HS-5 (cell line): ENCODE data around the gene TMUB1.

Source experiments
- DNase-seq: peaks from one replicate; pipeline ENCODE4 v3.0.0-alpha.2; 2012; ENCODE audit warnings: low read depth

TMUB1 gene

GRCh38 chr7:151121380-151122170 lies 38.3 kb upstream of the TMUB1 start:
- no peak for DNase-seq

- no peak for DNase-seq
These were observed 37.6 kb upstream of the TMUB1 start for GRCh38 chr7:151120896-151121295.

DNA sequence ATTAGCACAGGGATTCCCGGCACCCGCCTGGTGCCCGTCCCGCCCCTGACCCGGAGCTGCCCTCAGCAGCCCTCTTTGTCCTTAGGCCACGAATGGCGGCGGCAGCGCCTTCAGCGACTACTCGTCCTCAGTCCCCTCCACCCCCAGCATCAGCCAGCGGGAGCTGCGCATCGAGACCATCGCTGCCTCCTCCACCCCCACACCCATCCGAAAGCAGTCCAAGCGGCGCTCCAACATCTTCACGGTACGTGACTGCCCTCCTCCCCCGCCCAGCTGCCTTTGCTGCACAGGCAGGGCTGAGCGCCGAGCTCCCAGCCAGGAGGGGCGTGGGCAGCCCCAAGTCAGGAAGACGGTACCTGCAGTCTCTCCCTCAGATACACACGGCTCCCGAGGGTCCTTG lies 36.6 kb upstream of the TMUB1 start:
- DNase-seq: no peak

DNA sequence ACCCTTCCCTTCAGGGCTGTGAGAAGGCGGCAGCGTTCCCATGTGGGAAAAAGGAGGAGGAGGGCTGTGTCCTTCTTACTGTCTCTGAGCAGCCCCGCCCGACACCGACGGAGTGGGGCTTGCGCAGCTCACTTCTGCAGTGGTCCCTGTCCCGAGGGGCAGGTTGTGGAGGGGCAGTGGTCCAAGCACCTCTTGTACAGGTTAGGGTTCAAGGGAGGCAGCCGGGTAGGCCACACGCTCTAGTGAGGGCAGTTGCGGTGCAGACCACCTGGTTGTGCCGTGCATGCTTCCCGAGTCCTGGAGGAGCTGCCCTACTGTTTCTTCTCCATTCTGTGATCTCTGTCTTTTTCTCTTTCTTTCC lies 35.7 kb upstream of the TMUB1 start:
- DNase-seq: no peak

GRCh38 chr7:151118108-151119054 lies 35.1 kb upstream of the TMUB1 start:
- no peak for DNase-seq

DNA sequence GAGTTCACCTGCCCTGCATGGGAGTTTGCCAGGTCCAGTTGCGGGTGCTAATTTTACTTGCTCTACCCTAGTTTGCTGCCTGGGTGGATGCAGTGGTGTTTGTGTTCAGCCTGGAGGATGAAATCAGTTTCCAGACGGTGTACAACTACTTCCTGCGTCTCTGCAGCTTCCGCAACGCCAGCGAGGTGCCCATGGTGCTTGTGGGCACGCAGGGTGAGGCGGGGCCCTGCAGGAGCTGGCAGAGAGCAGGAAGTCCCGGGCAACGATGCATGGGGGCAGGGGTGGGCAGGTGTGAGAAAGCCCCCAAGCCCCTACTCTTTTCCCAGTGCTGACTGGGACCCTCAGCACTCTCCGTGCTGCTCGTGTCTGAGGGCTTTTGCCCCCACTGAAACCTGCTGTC lies 34.3 kb upstream of the TMUB1 start:
- DNase-seq: no peak

- DNase-seq: no peak
These were observed 33.5 kb upstream of the TMUB1 start for GRCh38 chr7:151116603-151117440.

DNA sequence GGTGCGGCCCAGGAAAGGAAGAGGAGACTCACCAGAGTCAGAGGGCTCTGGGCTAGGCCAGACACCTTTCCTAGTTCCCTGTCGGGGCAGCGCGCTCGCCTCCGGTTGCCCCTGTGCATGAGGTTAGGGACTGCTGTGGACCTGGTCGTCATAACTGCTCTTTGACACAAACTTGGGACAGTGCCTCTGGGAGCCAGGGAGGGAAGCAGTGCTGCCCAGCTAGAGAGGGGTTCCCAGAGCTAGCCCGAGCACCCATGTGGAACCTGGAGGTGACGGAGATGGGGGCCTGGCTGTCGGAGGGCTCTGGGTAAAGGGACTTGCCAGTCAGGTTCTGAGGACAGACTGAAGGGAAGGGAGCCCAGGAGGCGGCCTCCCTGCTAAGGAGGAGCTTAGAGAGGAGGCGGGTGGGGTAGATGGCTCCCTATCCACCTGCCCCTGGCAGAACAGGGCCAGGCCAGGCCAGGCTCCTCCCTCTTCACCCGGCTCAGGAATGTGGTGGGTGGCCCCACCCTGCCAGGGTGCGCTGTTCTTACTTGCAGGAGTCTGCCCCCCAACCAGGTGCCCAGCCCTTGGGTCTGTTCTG lies 32.6 kb upstream of the TMUB1 start:
- no peak for DNase-seq

GRCh38 chr7:151115121-151115835 lies 32.0 kb upstream of the TMUB1 start:
- DNase-seq: no peak

- DNase-seq: no peak
These were observed 31.1 kb upstream of the TMUB1 start for GRCh38 chr7:151114151-151115090.

GRCh38 chr7:151113344-151114150 lies 30.3 kb upstream of the TMUB1 start:
- no peak for DNase-seq

DNA sequence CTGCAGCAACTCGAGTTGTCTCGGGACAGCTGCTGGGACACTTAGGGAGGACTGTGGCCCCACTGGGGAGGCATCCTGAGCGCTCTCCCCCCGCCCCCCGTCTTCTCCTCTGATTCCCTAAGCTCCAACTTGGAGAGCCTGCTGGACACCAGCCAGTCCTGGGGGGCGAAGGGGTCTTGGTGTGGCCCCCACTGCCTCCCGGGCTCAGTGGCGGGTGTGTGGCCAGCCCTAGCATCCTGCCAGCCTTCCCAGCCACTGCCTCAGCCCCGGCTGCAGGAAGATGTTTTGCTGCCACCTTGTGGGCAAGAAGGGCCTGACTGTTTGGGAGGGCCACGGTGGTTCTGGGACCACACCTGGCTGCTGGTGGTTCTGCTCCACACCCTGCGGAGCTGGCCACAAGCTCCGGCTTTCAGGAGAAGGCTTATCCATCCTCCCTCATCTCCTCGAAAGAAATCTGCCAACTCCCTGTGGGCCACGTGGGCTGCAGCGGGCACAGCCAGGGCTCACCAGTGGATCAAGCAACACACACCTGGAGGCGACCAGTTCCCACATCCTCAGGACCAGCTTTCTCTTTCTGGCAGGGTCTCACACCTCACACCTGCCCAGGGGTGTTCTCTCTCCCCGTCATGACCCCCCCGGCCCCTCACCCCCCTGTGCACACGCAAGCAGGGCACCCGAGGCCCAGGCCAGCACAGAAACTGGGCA lies 27.8 kb upstream of the TMUB1 start:
- no peak for DNase-seq

DNA sequence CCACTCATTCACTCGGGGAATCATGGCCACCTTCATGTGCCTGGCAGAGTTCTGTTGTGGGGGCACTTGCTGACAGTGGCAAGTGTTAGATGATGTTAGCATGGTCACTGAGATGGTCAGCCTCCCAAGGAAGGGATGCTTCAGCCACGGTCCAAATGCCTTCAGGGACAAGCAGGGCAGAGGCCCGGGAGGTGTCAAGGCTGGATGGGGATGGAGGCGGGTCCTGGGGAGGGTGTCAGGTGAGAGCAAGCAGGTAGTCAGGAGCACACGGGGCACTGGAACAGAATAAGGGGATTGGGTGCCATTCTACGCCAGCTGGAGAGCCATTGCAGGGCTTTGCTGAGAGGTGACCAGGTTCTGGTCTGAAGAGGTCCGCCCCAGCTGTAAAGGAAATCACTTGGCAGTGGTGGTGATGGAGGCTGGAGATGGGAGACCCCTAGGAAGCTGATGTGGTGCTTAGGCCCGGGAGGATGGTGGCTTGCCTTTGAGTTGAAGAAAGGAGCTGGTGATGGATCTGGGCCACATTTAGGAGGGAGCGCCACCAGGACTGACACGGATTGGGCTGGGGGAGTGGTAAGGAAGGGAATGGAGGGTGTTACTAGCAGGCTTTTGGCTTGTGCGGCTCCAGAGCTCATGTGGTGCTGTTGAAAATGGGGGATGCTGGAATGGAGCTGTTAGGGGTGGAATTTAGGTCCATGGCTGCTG lies 27.1 kb upstream of the TMUB1 start:
- DNase-seq: no peak

DNA sequence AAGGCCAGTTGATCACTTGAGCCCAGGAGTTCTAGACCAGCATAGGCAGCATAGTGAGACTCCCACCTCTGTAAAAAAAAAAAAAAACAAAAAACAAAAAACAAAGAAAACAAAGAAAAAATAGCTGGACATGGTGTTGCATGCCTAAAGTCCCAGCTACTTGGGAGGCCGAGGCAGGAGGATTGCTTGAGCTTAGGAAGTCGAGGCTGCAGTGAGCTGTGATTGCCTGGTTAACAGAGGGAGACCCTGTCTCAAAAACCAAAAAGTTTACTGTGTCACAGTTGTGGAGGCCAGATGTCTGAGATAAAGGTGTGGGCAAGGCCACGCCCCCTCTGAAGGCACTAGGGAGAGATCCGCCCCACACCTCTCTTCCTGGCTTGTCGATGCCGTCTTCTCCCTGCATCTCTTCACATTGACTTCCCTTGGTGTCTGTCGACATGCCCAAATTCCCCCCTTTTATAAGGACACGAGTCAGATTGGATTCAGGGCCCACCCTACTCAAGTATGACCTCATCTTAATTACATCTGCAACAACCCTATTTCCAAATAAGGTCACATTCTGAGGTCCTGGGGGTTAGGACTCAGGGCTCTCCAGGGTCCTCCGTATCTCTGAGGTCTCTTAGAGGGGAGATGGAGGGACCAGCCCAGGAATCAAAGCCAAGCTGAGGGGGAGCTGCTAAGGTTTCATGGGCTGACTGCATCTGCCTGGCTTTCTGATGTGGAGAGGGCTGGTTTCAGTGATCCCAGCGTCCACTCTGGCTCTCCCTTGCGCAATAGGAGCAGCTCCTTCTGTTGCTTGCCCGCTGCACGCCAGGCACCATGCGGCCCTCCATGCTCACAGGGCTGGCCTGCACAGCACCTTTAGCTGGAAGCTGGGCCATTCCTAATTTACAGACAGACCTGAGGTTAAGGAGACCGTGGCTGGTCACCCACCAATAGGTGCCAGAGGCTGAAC lies 26.1 kb upstream of the TMUB1 start:
- DNase-seq: no peak

GRCh38 chr7:151107882-151108281 lies 24.6 kb upstream of the TMUB1 start:
- no peak for DNase-seq

GRCh38 chr7:151104411-151105235 lies 21.3 kb upstream of the TMUB1 start:
- DNase-seq: no peak
